ENCODE measurements around the gene FILIP1L.
A peak's percentile ranks its signal among the peaks of the same experiment; 100 is the strongest.

The FILIP1L gene

GRCh38 chr3:99945328-99945995, 168.8 kb downstream of the FILIP1L start:
- Histone ChIP-seq H3K27me3 (ENCODE audit: control insufficient read depth, insufficient read depth, low read length) (no peaks in the 10 kb centered on the region), H3K4me1 (ENCODE audit: control insufficient read depth, insufficient read depth, low read length) (peaks cover 30% of the 10 kb centered on the region), H3K27ac (ENCODE audit: low read depth, low read length) (peak overlapping the region; percentile 21), H3K4me3 (ENCODE audit: low read depth, low read length) (no peak overlapping the region), H3K36me3 (ENCODE audit: control insufficient read depth, insufficient read depth, low read length) (no peaks in the 10 kb centered on the region), H3K9me3 (ENCODE audit: control insufficient read depth, insufficient read depth, low read length) (no peaks in the 10 kb centered on the region), H3K9ac (ENCODE audit: low read depth, low read length) (no peak overlapping the region)

GRCh38 chr3:99943931-99944761, 170.2 kb downstream of the FILIP1L start:
- Histone ChIP-seq H3K36me3 (ENCODE audit: control insufficient read depth, insufficient read depth, low read length) (no peaks in the 10 kb centered on the region), H3K27me3 (ENCODE audit: control insufficient read depth, insufficient read depth, low read length) (no peaks in the 10 kb centered on the region), H3K4me3 (ENCODE audit: low read depth, low read length) (no peak overlapping the region), H3K27ac (ENCODE audit: low read depth, low read length) (no peak overlapping the region), H3K9ac (ENCODE audit: low read depth, low read length) (no peak overlapping the region), H3K9me3 (ENCODE audit: control insufficient read depth, insufficient read depth, low read length) (no peaks in the 10 kb centered on the region), H3K4me1 (ENCODE audit: control insufficient read depth, insufficient read depth, low read length) (peaks cover 30% of the 10 kb centered on the region)

- Histone ChIP-seq H3K9me3 (ENCODE audit: control insufficient read depth, insufficient read depth, low read length) (no peaks in the 10 kb centered on the region), H3K4me1 (ENCODE audit: control insufficient read depth, insufficient read depth, low read length) (peaks cover 21% of the 10 kb centered on the region), H3K36me3 (ENCODE audit: control insufficient read depth, insufficient read depth, low read length) (no peaks in the 10 kb centered on the region), H3K9ac (ENCODE audit: low read depth, low read length) (no peak overlapping the region), H3K27me3 (ENCODE audit: control insufficient read depth, insufficient read depth, low read length) (no peaks in the 10 kb centered on the region), H3K27ac (ENCODE audit: low read depth, low read length) (no peak overlapping the region), H3K4me3 (ENCODE audit: low read depth, low read length) (no peak overlapping the region)
Observed at GRCh38 chr3:99941211-99941610, 173.1 kb downstream of the FILIP1L start.

- Histone ChIP-seq H3K27ac (ENCODE audit: low read depth, low read length) (no peak overlapping the region), H3K36me3 (ENCODE audit: control insufficient read depth, insufficient read depth, low read length) (no peaks in the 10 kb centered on the region), H3K9ac (ENCODE audit: low read depth, low read length) (no peak overlapping the region), H3K27me3 (ENCODE audit: control insufficient read depth, insufficient read depth, low read length) (no peaks in the 10 kb centered on the region), H3K4me1 (ENCODE audit: control insufficient read depth, insufficient read depth, low read length) (peaks cover 17% of the 10 kb centered on the region), H3K9me3 (ENCODE audit: control insufficient read depth, insufficient read depth, low read length) (no peaks in the 10 kb centered on the region), H3K4me3 (ENCODE audit: low read depth, low read length) (no peak overlapping the region)
Observed at GRCh38 chr3:99940350-99940749, 174.0 kb downstream of the FILIP1L start.

GRCh38 chr3:99939876-99940275, 174.4 kb downstream of the FILIP1L start:
- Histone ChIP-seq H3K4me1 (ENCODE audit: control insufficient read depth, insufficient read depth, low read length) (peaks cover 13% of the 10 kb centered on the region), H3K27me3 (ENCODE audit: control insufficient read depth, insufficient read depth, low read length) (no peaks in the 10 kb centered on the region), H3K4me3 (ENCODE audit: low read depth, low read length) (no peak overlapping the region), H3K36me3 (ENCODE audit: control insufficient read depth, insufficient read depth, low read length) (no peaks in the 10 kb centered on the region), H3K9me3 (ENCODE audit: control insufficient read depth, insufficient read depth, low read length) (no peaks in the 10 kb centered on the region), H3K9ac (ENCODE audit: low read depth, low read length) (no peak overlapping the region), H3K27ac (ENCODE audit: low read depth, low read length) (no peak overlapping the region)

GRCh38 chr3:99938270-99938911, 175.9 kb downstream of the FILIP1L start:
- H3K36me3 ChIP-seq (ENCODE audit: control insufficient read depth, insufficient read depth, low read length): no peaks in the 10 kb centered on the region
- peaks cover 2% of the 10 kb centered on the region; the same call in 1 of the 2 replicates for H3K4me1 ChIP-seq (ENCODE audit: control insufficient read depth, insufficient read depth, low read length)
- no peak overlapping the region for H3K27ac ChIP-seq (ENCODE audit: low read depth, low read length)
- no peak overlapping the region for H3K4me3 ChIP-seq (ENCODE audit: low read depth, low read length)
- no peaks in the 10 kb centered on the region for H3K27me3 ChIP-seq (ENCODE audit: control insufficient read depth, insufficient read depth, low read length)
- H3K9me3 ChIP-seq (ENCODE audit: control insufficient read depth, insufficient read depth, low read length): no peaks in the 10 kb centered on the region
- H3K9ac ChIP-seq (ENCODE audit: low read depth, low read length): no peak overlapping the region

- Histone ChIP-seq H3K27ac (ENCODE audit: low read depth, low read length) (no peak overlapping the region), H3K4me1 (ENCODE audit: control insufficient read depth, insufficient read depth, low read length) (peaks cover 17% of the 10 kb centered on the region), H3K9me3 (ENCODE audit: control insufficient read depth, insufficient read depth, low read length) (no peaks in the 10 kb centered on the region), H3K27me3 (ENCODE audit: control insufficient read depth, insufficient read depth, low read length) (no peaks in the 10 kb centered on the region), H3K36me3 (ENCODE audit: control insufficient read depth, insufficient read depth, low read length) (no peaks in the 10 kb centered on the region), H3K4me3 (ENCODE audit: low read depth, low read length) (no peak overlapping the region), H3K9ac (ENCODE audit: low read depth, low read length) (no peak overlapping the region)
Observed at GRCh38 chr3:99934975-99935797, 179.1 kb downstream of the FILIP1L start.

GRCh38 chr3:99933971-99934750, 180.1 kb downstream of the FILIP1L start:
- Histone ChIP-seq H3K36me3 (ENCODE audit: control insufficient read depth, insufficient read depth, low read length) (no peaks in the 10 kb centered on the region), H3K27me3 (ENCODE audit: control insufficient read depth, insufficient read depth, low read length) (no peaks in the 10 kb centered on the region), H3K4me3 (ENCODE audit: low read depth, low read length) (no peak overlapping the region), H3K9ac (ENCODE audit: low read depth, low read length) (no peak overlapping the region), H3K27ac (ENCODE audit: low read depth, low read length) (no peak overlapping the region), H3K9me3 (ENCODE audit: control insufficient read depth, insufficient read depth, low read length) (no peaks in the 10 kb centered on the region), H3K4me1 (ENCODE audit: control insufficient read depth, insufficient read depth, low read length) (peaks cover 27% of the 10 kb centered on the region)

- Histone ChIP-seq H3K9ac (ENCODE audit: low read depth, low read length) (no peak overlapping the region), H3K4me1 (ENCODE audit: control insufficient read depth, insufficient read depth, low read length) (peaks cover 48% of the 10 kb centered on the region), H3K27ac (ENCODE audit: low read depth, low read length) (no peak overlapping the region)
Observed at GRCh38 chr3:99931059-99931458, 183.2 kb downstream of the FILIP1L start.

GRCh38 chr3:99929745-99930139, 184.6 kb downstream of the FILIP1L start:
- Histone ChIP-seq H3K4me1 (ENCODE audit: control insufficient read depth, insufficient read depth, low read length) (peaks cover 61% of the 10 kb centered on the region), H3K36me3 (ENCODE audit: control insufficient read depth, insufficient read depth, low read length) (no peaks in the 10 kb centered on the region), H3K27ac (ENCODE audit: low read depth, low read length) (peak overlapping the region; percentile 90), H3K9me3 (ENCODE audit: control insufficient read depth, insufficient read depth, low read length) (no peaks in the 10 kb centered on the region), H3K27me3 (ENCODE audit: control insufficient read depth, insufficient read depth, low read length) (no peaks in the 10 kb centered on the region), H3K9ac (ENCODE audit: low read depth, low read length) (no peak overlapping the region), H3K4me3 (ENCODE audit: low read depth, low read length) (no peak overlapping the region)

More at GRCh38 chr3:99931059-99931458, 183.2 kb downstream of the FILIP1L start:
- Histone ChIP-seq H3K36me3 (ENCODE audit: control insufficient read depth, insufficient read depth, low read length) (no peaks in the 10 kb centered on the region), H3K4me3 (ENCODE audit: low read depth, low read length) (no peak overlapping the region), H3K9me3 (ENCODE audit: control insufficient read depth, insufficient read depth, low read length) (no peaks in the 10 kb centered on the region), H3K27me3 (ENCODE audit: control insufficient read depth, insufficient read depth, low read length) (no peaks in the 10 kb centered on the region)

Data from HUES48 (cell line).